H9 (cell line): ENCODE measurements around the gene POLK. TPM values are rescaled to one million over a fixed set of nuclear protein-coding genes. Genes with fewer than 3 reads are reported as not detected.
"Not testable (repeated sequence)": the region's sequence is repeated elsewhere in the genome, so short reads cannot be mapped to it uniquely, and the experiment has no call there.

ENCODE experiments used
- DNase-seq: peaks from one replicate; pipeline ENCODE4 v3.0.0-alpha.2; 2017
- H2AFZ ChIP-seq: one replicate; pipeline ENCODE4 v1.6.1; 2013; ENCODE audit warnings: mild to moderate bottlenecking, low read length, control low read depth, moderate library complexity
- H2AK5ac ChIP-seq: 2 replicates; pipeline ENCODE4 v1.6.1; 2013; ENCODE audit warnings: low read length, control low read depth, mixed read lengths; ENCODE audit not compliant: insufficient read length
- H2BK120ac ChIP-seq: one replicate; pipeline ENCODE4 v1.6.1; 2013; ENCODE audit warnings: low read depth, mild to moderate bottlenecking, low read length, control low read depth, inconsistent platforms; ENCODE audit not compliant: poor library complexity, severe bottlenecking
- H2BK12ac ChIP-seq: 2 replicates; pipeline ENCODE4 v1.6.1; 2013; ENCODE audit warnings: low read length, control low read depth, mixed read lengths, low read depth; ENCODE audit not compliant: insufficient read length
- H2BK15ac ChIP-seq: 2 replicates; pipeline ENCODE4 v1.6.1; 2013; ENCODE audit warnings: low read depth, low read length, control low read depth
- H2BK20ac ChIP-seq: one replicate; pipeline ENCODE4 v1.6.1; 2013; ENCODE audit warnings: low read depth, mild to moderate bottlenecking, low read length, control low read depth, inconsistent platforms; ENCODE audit not compliant: poor library complexity, severe bottlenecking
- H2BK5ac ChIP-seq: 2 replicates; pipeline ENCODE4 v1.6.1; 2013; ENCODE audit warnings: low read length, control low read depth, mixed read lengths; ENCODE audit not compliant: insufficient read length
- H3K14ac ChIP-seq: 2 replicates; pipeline ENCODE4 v1.6.1; 2013; ENCODE audit warnings: low read length, control low read depth; ENCODE audit not compliant: insufficient read depth
- H3K18ac ChIP-seq: 2 replicates; pipeline ENCODE4 v1.6.1; 2013; ENCODE audit warnings: low read depth, mild to moderate bottlenecking, mixed read lengths, low read length, control low read depth; ENCODE audit not compliant: insufficient read length
- H3K23ac ChIP-seq: 2 replicates; pipeline ENCODE4 v1.6.1; 2013; ENCODE audit warnings: low read length, control low read depth, mixed read lengths, low read depth; ENCODE audit not compliant: insufficient read length
- H3K23me2 ChIP-seq: 2 replicates; pipeline ENCODE4 v1.6.1; 2013; ENCODE audit warnings: low read depth, mild to moderate bottlenecking, mixed read lengths, low read length, control low read depth; ENCODE audit not compliant: insufficient read length, poor library complexity, severe bottlenecking
- H3K27ac ChIP-seq: 2 replicates; pipeline ENCODE4 v1.5.1; 2013; ENCODE audit warnings: low read length, control low read depth, mixed read lengths, low read depth; ENCODE audit not compliant: insufficient read length
- H3K27me3 ChIP-seq: 2 replicates; pipeline ENCODE4 v1.6.1; 2013; ENCODE audit warnings: low read length, control low read depth, inconsistent platforms; ENCODE audit not compliant: insufficient read depth
- H3K4ac ChIP-seq: 2 replicates; pipeline ENCODE4 v1.6.1; 2013; ENCODE audit warnings: low read depth, mild to moderate bottlenecking, control low read depth, inconsistent platforms, low read length, moderate library complexity
- H3K4me1 ChIP-seq: 2 replicates; pipeline ENCODE4 v1.6.1; 2013; ENCODE audit warnings: low read length, control low read depth, inconsistent platforms; ENCODE audit not compliant: insufficient read depth
- H3K4me2 ChIP-seq: 2 replicates; pipeline ENCODE4 v1.6.1; 2013; ENCODE audit warnings: low read length, control low read depth, mixed read lengths; ENCODE audit not compliant: insufficient read length, insufficient read depth
- H3K56ac ChIP-seq: 2 replicates; pipeline ENCODE4 v1.6.1; 2013; ENCODE audit warnings: low read depth, mild to moderate bottlenecking, mixed read lengths, low read length, control low read depth; ENCODE audit not compliant: insufficient read length
- H3K79me1 ChIP-seq: 2 replicates; pipeline ENCODE4 v1.6.1; 2013; ENCODE audit warnings: low read depth, mild to moderate bottlenecking, moderate library complexity, low read length, control low read depth, inconsistent platforms; ENCODE audit not compliant: insufficient read depth, poor library complexity, severe bottlenecking
- H3K79me2 ChIP-seq: 2 replicates; pipeline ENCODE4 v1.6.1; 2013; ENCODE audit warnings: low read length, control low read depth, inconsistent platforms; ENCODE audit not compliant: insufficient read depth
- H3K9ac ChIP-seq: 2 replicates; pipeline ENCODE4 v1.6.1; 2013; ENCODE audit warnings: low read length, control low read depth, mixed read lengths; ENCODE audit not compliant: insufficient read length; ENCODE audit errors: extremely low read depth
- H3K9me3 ChIP-seq: one replicate; pipeline ENCODE4 v1.6.1; 2013; ENCODE audit warnings: low read depth, low read length, inconsistent platforms; ENCODE audit not compliant: control insufficient read depth
- H3T11ph ChIP-seq: one replicate; pipeline ENCODE4 v1.6.1; 2013; ENCODE audit warnings: mild to moderate bottlenecking, low read length, control low read depth, inconsistent platforms
- H4K20me1 ChIP-seq: one replicate; pipeline ENCODE4 v1.6.1; 2013; ENCODE audit not compliant: control insufficient read depth, insufficient read length, insufficient read depth
- H4K5ac ChIP-seq: 2 replicates; pipeline ENCODE4 v1.6.1; 2013; ENCODE audit warnings: low read depth, mild to moderate bottlenecking, mixed read lengths, low read length, control low read depth; ENCODE audit not compliant: insufficient read length
- H4K8ac ChIP-seq: replicated peaks from 2 replicates; pipeline ENCODE4 v1.6.1; 2013; ENCODE audit warnings: low read length, control low read depth, mixed read lengths, low read depth; ENCODE audit not compliant: insufficient read length
- H4K91ac ChIP-seq: 2 replicates; pipeline ENCODE4 v1.6.1; 2013; ENCODE audit warnings: low read depth, mild to moderate bottlenecking, moderate library complexity, mixed read lengths, low read length, control low read depth; ENCODE audit not compliant: insufficient read length
- H3K27ac Mint-ChIP-seq, 3 experiments: 2 replicates in 2 of 3; 3 replicates in 1 of 3; pipeline ENCODE4 v1.8.0; 2020 to 2021; ENCODE audit warnings: mixed read lengths in 3 of 3, mild to moderate bottlenecking in 1 of 3, moderate library complexity in 1 of 3
- H3K27me3 Mint-ChIP-seq: 2 replicates; pipeline ENCODE4 v1.8.0; 2021; ENCODE audit warnings: low read depth, mild to moderate bottlenecking, moderate library complexity, mixed read lengths
- H3K36me3 Mint-ChIP-seq, 3 experiments: 2 replicates in 2 of 3; 3 replicates in 1 of 3; pipeline ENCODE4 v1.8.0; 2020 to 2021; ENCODE audit warnings: low read depth in 3 of 3, mixed read lengths in 3 of 3; ENCODE audit not compliant: insufficient read depth in 1 of 3
- H3K4me1 Mint-ChIP-seq, 2 experiments: 2 replicates each; pipeline ENCODE4 v1.8.0; 2020; ENCODE audit warnings: mixed read lengths in 2 of 2
- H3K4me3 Mint-ChIP-seq, 2 experiments: 2 replicates in 1 of 2; 3 replicates in 1 of 2; pipeline ENCODE4 v1.8.0; 2020 to 2021; ENCODE audit warnings: mild to moderate bottlenecking in 2 of 2, mixed read lengths in 2 of 2, moderate library complexity in 1 of 2
- H3K9me3 Mint-ChIP-seq, 2 experiments: 2 replicates in 1 of 2; 3 replicates in 1 of 2; pipeline ENCODE4 v1.8.0; 2020; ENCODE audit warnings: mild to moderate bottlenecking in 2 of 2, mixed read lengths in 2 of 2, moderate library complexity in 1 of 2
- CTCF ChIP-seq: fragments of 200-600 bp; sonication (generic); conservative IDR thresholded peaks from 3 replicates; pipeline ENCODE4 v1.8.0; 2021; ENCODE audit warnings: antibody characterized with exemption, mild to moderate bottlenecking
- WGBS: extraction: QIAGEN DNeasy Blood & Tissue Kit; methylation state at CpG from one replicate; pipeline ENCODE4 v1.1.7; 2013; ENCODE audit warnings: missing lambda C conversion rate, low lambda C conversion rate, mixed read lengths; ENCODE audit not compliant: insufficient read length; ENCODE audit errors: extremely low coverage; 5-methylcytosine and 5-hydroxymethylcytosine counted together
- total RNA-seq: library from RNA; stranded (reverse); gene quantifications from 2 replicates; pipeline ENCODE4 v1.2.1, GENCODE V29; 2021

Gene POLK
- total RNA-seq, 1 experiment from 2014 or later = 7.6 TPM

- no peak for TF ChIP-seq CTCF
- no peak overlapping the region for H2BK20ac ChIP-seq
- H3K9ac ChIP-seq = no peak overlapping the region
- peaks cover 4% of the 10 kb centered on the region; the same call in 1 of the 2 replicates for H3K4me1 ChIP-seq
- H3K79me2 ChIP-seq = peaks cover 2% of the 10 kb centered on the region; the same call in 1 of the 2 replicates
- H3K27me3 ChIP-seq = no peaks in the 10 kb centered on the region
- H2AK5ac ChIP-seq = no peak overlapping the region
- H3K79me1 ChIP-seq = peaks cover 9% of the 10 kb centered on the region
- no peak overlapping the region for H4K91ac ChIP-seq
- DNase-seq = no peak
- Mint-ChIP-seq H3K36me3 (peaks cover 8 to 27% (median 15%) of the 10 kb centered on the region in 3 experiments), H3K4me1 (peaks cover 11 to 15% of the 10 kb centered on the region in 2 experiments), H3K9me3 (peaks cover 7 to 18% of the 10 kb centered on the region in 2 experiments), H3K27ac (no peak overlapping the region), H3K4me3 (no peak overlapping the region), H3K27me3 (no peaks in the 10 kb centered on the region)
- H3K14ac ChIP-seq = no peak overlapping the region
- no peak overlapping the region for H2BK12ac ChIP-seq
- H3T11ph ChIP-seq = no peak overlapping the region
- no peaks in the 10 kb centered on the region for H3K23me2 ChIP-seq
- no peak overlapping the region for H2AFZ ChIP-seq
- H3K23ac ChIP-seq = no peak overlapping the region
- H3K56ac ChIP-seq = no peak overlapping the region
- no peak overlapping the region for H3K18ac ChIP-seq
- H2BK120ac ChIP-seq = no peak overlapping the region
- no peaks in the 10 kb centered on the region for H3K9me3 ChIP-seq
- H4K5ac ChIP-seq = no peak overlapping the region
- H3K27ac ChIP-seq = no peak overlapping the region
- no peak overlapping the region for H2BK5ac ChIP-seq
- H2BK15ac ChIP-seq = no peak overlapping the region
- whole genome bisulfite sequencing = no CpG with 5 or more reads among the region's 1 CpG
- H3K4ac ChIP-seq = no peak overlapping the region
- H4K8ac ChIP-seq = no peak overlapping the region
- H4K20me1 ChIP-seq = no peaks in the 10 kb centered on the region
- no peak overlapping the region for H3K4me2 ChIP-seq
These were observed 27.1 kb upstream of the POLK start for GRCh38 chr5:75484605-75485004.

DNA sequence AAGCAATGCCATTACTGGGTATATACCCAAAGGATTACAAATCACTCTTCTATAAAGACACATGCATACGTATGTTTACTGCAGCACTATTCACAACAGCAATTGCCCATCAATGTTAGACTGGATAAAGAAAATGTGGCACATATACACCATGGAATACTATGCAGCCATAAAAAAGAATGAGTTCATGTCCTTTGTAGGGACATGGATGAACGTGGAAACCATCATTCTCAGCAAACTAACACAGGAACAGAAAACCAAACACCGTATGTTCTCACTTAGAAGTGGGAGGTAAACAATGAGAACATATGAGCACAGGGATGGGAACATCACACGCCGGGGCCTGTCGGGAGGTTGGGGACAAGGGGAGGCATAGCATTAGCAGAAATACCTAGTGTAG, 21.8 kb upstream of the POLK start:
- H3K27me3 ChIP-seq, H3K23me2 ChIP-seq, H3K4me1 ChIP-seq, H3K9ac ChIP-seq, H2BK120ac ChIP-seq, H2BK15ac ChIP-seq, H3K18ac ChIP-seq, H3K9me3 ChIP-seq, H3K27ac Mint-ChIP-seq, H2BK12ac ChIP-seq, H2BK5ac ChIP-seq, H3K27me3 Mint-ChIP-seq, H2BK20ac ChIP-seq, H3K79me1 ChIP-seq, H4K5ac ChIP-seq, H3K27ac ChIP-seq, H4K8ac ChIP-seq, H3K14ac ChIP-seq, H3K79me2 ChIP-seq, H2AK5ac ChIP-seq, H3K4ac ChIP-seq, H3K56ac ChIP-seq, H4K91ac ChIP-seq, H4K20me1 ChIP-seq, H3K4me2 ChIP-seq, H3K4me1 Mint-ChIP-seq, H2AFZ ChIP-seq, H3K4me3 Mint-ChIP-seq, DNase-seq, H3K23ac ChIP-seq, H3T11ph ChIP-seq: not testable (repeated sequence)
- no CpG with 5 or more reads among the region's 6 CpGs for whole genome bisulfite sequencing
- Mint-ChIP-seq H3K36me3 (peaks cover 32 to 47% (median 35%) of the 10 kb centered on the region in 3 experiments), H3K9me3 (peaks cover 15 to 28% of the 10 kb centered on the region in 2 experiments)
